Measurements from ENCODE around the gene SPAG16.

SPAG16 gene

GRCh38 chr2:214104967-214105366 is 820.7 kb downstream of the SPAG16 start:
- POLR2A ChIA-PET, result no interaction called here
- Histone ChIP-seq H3K4me1 (ENCODE audit: control insufficient read depth, insufficient read depth, low read length) (peaks cover 5% of the 10 kb centered on the region; the same call in 1 of the 2 replicates), H3K4me3 (ENCODE audit: low read depth, low read length) (no peak overlapping the region), H3K36me3 (ENCODE audit: control insufficient read depth in 2 of 2, insufficient read depth in 1 of 2, low read length in 2 of 2) (no peaks in the 10 kb centered on the region), H3K9me3 (ENCODE audit: control insufficient read depth, insufficient read depth, low read depth, low read length) (no peaks in the 10 kb centered on the region), H3K27ac (ENCODE audit: extremely low read depth, low read depth, low read length) (no peak overlapping the region)
- TF ChIP-seq ZNF670 (tag by site-specific recombination; IDR thresholded peaks at IDR 0.05; ENCODE audit: low read depth), result no peak
- no peak for TF ChIP-seq ZFP69B (tag by site-specific recombination; IDR thresholded peaks at IDR 0.05)
- no peak for TF ChIP-seq ZNF639 (tag by site-specific recombination; IDR thresholded peaks at IDR 0.05)
- TF ChIP-seq, protein P1, sequence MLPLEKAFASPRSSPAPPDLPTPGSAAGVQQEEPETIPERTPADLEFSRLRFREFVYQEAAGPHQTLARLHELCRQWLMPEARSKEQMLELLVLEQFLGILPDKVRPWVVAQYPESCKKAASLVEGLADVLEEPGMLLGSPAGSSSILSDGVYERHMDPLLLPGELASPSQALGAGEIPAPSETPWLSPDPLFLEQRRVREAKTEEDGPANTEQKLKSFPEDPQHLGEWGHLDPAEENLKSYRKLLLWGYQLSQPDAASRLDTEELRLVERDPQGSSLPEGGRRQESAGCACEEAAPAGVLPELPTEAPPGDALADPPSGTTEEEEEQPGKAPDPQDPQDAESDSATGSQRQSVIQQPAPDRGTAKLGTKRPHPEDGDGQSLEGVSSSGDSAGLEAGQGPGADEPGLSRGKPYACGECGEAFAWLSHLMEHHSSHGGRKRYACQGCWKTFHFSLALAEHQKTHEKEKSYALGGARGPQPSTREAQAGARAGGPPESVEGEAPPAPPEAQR (tag by site-specific recombination; IDR thresholded peaks at IDR 0.05), result no peak
- no peak for TF ChIP-seq ZNF530 (tag by site-specific recombination; IDR thresholded peaks at IDR 0.05; ENCODE audit: low read depth)
- no peak for TF ChIP-seq ZNF175 (tag by site-specific recombination; IDR thresholded peaks at IDR 0.05)
- TF ChIP-seq ZNF776 (tag by site-specific recombination; IDR thresholded peaks at IDR 0.05; ENCODE audit: borderline replicate concordance), result no peak
- TF ChIP-seq, protein P2, sequence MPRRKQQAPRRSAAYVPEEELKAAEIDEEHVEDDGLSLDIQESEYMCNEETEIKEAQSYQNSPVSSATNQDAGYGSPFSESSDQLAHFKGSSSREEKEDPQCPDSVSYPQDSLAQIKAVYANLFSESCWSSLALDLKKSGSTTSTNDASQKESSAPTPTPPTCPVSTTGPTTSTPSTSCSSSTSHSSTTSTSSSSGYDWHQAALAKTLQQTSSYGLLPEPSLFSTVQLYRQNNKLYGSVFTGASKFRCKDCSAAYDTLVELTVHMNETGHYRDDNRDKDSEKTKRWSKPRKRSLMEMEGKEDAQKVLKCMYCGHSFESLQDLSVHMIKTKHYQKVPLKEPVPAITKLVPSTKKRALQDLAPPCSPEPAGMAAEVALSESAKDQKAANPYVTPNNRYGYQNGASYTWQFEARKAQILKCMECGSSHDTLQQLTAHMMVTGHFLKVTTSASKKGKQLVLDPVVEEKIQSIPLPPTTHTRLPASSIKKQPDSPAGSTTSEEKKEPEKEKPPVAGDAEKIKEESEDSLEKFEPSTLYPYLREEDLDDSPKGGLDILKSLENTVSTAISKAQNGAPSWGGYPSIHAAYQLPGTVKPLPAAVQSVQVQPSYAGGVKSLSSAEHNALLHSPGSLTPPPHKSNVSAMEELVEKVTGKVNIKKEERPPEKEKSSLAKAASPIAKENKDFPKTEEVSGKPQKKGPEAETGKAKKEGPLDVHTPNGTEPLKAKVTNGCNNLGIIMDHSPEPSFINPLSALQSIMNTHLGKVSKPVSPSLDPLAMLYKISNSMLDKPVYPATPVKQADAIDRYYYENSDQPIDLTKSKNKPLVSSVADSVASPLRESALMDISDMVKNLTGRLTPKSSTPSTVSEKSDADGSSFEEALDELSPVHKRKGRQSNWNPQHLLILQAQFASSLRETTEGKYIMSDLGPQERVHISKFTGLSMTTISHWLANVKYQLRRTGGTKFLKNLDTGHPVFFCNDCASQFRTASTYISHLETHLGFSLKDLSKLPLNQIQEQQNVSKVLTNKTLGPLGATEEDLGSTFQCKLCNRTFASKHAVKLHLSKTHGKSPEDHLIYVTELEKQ (tag by site-specific recombination; IDR thresholded peaks at IDR 0.05; ENCODE audit: borderline replicate concordance), result no peak
- no peak for TF ChIP-seq ZNF549 (tag by site-specific recombination; IDR thresholded peaks at IDR 0.05)
- TF ChIP-seq, protein P3, sequence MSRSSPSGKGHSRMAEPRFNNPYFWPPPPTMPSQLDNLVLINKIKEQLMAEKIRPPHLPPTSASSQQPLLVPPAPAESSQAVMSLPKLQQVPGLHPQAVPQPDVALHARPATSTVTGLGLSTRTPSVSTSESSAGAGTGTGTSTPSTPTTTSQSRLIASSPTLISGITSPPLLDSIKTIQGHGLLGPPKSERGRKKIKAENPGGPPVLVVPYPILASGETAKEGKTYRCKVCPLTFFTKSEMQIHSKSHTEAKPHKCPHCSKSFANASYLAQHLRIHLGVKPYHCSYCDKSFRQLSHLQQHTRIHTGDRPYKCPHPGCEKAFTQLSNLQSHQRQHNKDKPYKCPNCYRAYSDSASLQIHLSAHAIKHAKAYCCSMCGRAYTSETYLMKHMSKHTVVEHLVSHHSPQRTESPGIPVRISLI (tag by site-specific recombination; IDR thresholded peaks at IDR 0.05), result no peak
- TF ChIP-seq ZNF433 (tag by site-specific recombination; IDR thresholded peaks at IDR 0.05; ENCODE audit: low read depth), result no peak
- no peak for TF ChIP-seq ZNF518A (tag by site-specific recombination; conservative IDR thresholded peaks at IDR 0.05; ENCODE audit: low read depth)
- TF ChIP-seq ZXDB (tag by site-specific recombination; IDR thresholded peaks at IDR 0.05), result no peak
- TF ChIP-seq ZNF610 (tag by site-specific recombination; IDR thresholded peaks at IDR 0.05; ENCODE audit: borderline replicate concordance), result no peak
- CTCF ChIA-PET, result no interaction called here
